Posterior cingulate gyrus (tissue), 11 donors: Measurements from ENCODE around the gene UIMC1.

Experiments used
- DNase-seq, 10 donors: peaks; one replicate each; pipeline versions ENCODE4 v3.0.0 to v3.0.0-alpha.2; 2020 to 2021; ENCODE audit warnings: mixed read lengths in 3 of 10
- intact Hi-C: fragments of 100-400 bp; cut with DNase I; formaldehyde crosslinking; loops from one replicate; pipeline ENCODE4 v1.15.1; 2023

UIMC1 gene

GRCh38 chr5:176956756-176957155 lies 49.8 kb downstream of the UIMC1 start:
- no peak for DNase-seq
- intact Hi-C loops = loop anchor here (10.0 kb wide), 1 partner anchor 142 kb away; the partner anchor contains the start of gene UNC5A

GRCh38 chr5:176955895-176956294 lies 50.7 kb downstream of the UIMC1 start:
- no peak for DNase-seq
- intact Hi-C loops = loop anchor here (10.0 kb wide), 1 partner anchor 141 kb away; the partner anchor contains the start of gene UNC5A

- intact Hi-C loops = loop anchor here (10.0 kb wide), 1 partner anchor 139 kb away; the partner anchor contains the start of gene UNC5A
Observed at GRCh38 chr5:176954050-176954449, 52.5 kb downstream of the UIMC1 start.

GRCh38 chr5:176952531-176953193 lies 53.9 kb downstream of the UIMC1 start:
- intact Hi-C loops = loop anchor here (10.0 kb wide), 1 partner anchor 138 kb away; the partner anchor contains the start of gene UNC5A
- no peak for DNase-seq

More at GRCh38 chr5:176954050-176954449, 52.5 kb downstream of the UIMC1 start:
- DNase-seq = no peak

- DNase-seq = no peak
- intact Hi-C loops = no loop called here
Observed at GRCh38 chr5:176948458-176948857, 58.1 kb downstream of the UIMC1 start.

GRCh38 chr5:176947847-176948246 lies 58.7 kb downstream of the UIMC1 start:
- intact Hi-C loops = no loop called here
- DNase-seq = no peak

- intact Hi-C loops = no loop called here
- DNase-seq = no peak
Observed at GRCh38 chr5:176944268-176944667, 62.3 kb downstream of the UIMC1 start.

- DNase-seq = no peak
- intact Hi-C loops = no loop called here
Observed at GRCh38 chr5:176943816-176944215, 62.8 kb downstream of the UIMC1 start.

GRCh38 chr5:176941951-176942350 lies 64.6 kb downstream of the UIMC1 start:
- intact Hi-C loops = no loop called here
- no peak for DNase-seq

GRCh38 chr5:176938472-176938871 lies 68.1 kb downstream of the UIMC1 start:
- DNase-seq = no peak

GRCh38 chr5:176935017-176935416 lies 71.6 kb downstream of the UIMC1 start:
- intact Hi-C loops = no loop called here
- no peak for DNase-seq

More at GRCh38 chr5:176938472-176938871, 68.1 kb downstream of the UIMC1 start:
- intact Hi-C loops = no loop called here

- DNase-seq = no peak
- intact Hi-C loops = no loop called here
Observed at GRCh38 chr5:176934309-176934930, 72.2 kb downstream of the UIMC1 start.

- intact Hi-C loops = no loop called here
- no peak for DNase-seq
Observed at GRCh38 chr5:176929654-176930053, 76.9 kb downstream of the UIMC1 start.

- intact Hi-C loops = no loop called here
- no peak for DNase-seq
Observed at GRCh38 chr5:176927562-176927961, 79.0 kb downstream of the UIMC1 start.

GRCh38 chr5:176922817-176923216 lies 83.8 kb downstream of the UIMC1 start:
- DNase-seq = no peak

GRCh38 chr5:176921714-176922113 lies 84.9 kb downstream of the UIMC1 start:
- DNase-seq = no peak
- intact Hi-C loops = no loop called here

More at GRCh38 chr5:176922817-176923216, 83.8 kb downstream of the UIMC1 start:
- intact Hi-C loops = no loop called here

GRCh38 chr5:176918613-176919012 lies 88.0 kb downstream of the UIMC1 start:
- intact Hi-C loops = no loop called here
- DNase-seq = no peak

GRCh38 chr5:176916337-176916736 lies 90.2 kb downstream of the UIMC1 start:
- intact Hi-C loops = no loop called here

GRCh38 chr5:176915906-176916305 lies 90.7 kb downstream of the UIMC1 start:
- DNase-seq = no peak
- intact Hi-C loops = no loop called here

More at GRCh38 chr5:176916337-176916736, 90.2 kb downstream of the UIMC1 start:
- DNase-seq = no peak

- no peak for DNase-seq
- intact Hi-C loops = no loop called here
Observed at GRCh38 chr5:176912115-176912514, 94.5 kb downstream of the UIMC1 start.

- intact Hi-C loops = no loop called here
- DNase-seq = no peak
Observed at GRCh38 chr5:176908675-176909368, 97.8 kb downstream of the UIMC1 start.
